ENCODE measurements around the gene ZNF512.

GRCh38 chr2:27671235-27671634 is 88.4 kb downstream of the ZNF512 start:
- TF ChIP-seq REST (IDR thresholded peaks at IDR 0.05; ENCODE audit: insufficient read depth in 1 of 2, low read depth in 2 of 2, low read length in 2 of 2) (no peak), POLR2AphosphoS5 (IDR thresholded peaks at IDR 0.05; ENCODE audit: low read depth, low read length) (no peak), TAF1 (IDR thresholded peaks at IDR 0.05; ENCODE audit: borderline replicate concordance, insufficient read depth, low read length) (no peak), SIN3A (IDR thresholded peaks at IDR 0.05; ENCODE audit: borderline replicate concordance, insufficient read depth, low read length) (no peak)
